HepG2 (cell line): Measurements from ENCODE around the gene SLC25A48. TPM values are rescaled to one million over a fixed set of nuclear protein-coding genes. Genes with fewer than 3 reads are reported as not detected.

Experiments used
- ATAC-seq: fragments of 200-7000 bp; cut with Tn5 transposase; 3 replicates; pipeline ENCODE4 v1.9.1; 2020; ENCODE audit warnings: mild to moderate bottlenecking, moderate library complexity
- BruUV-seq: library from RNA; stranded (reverse); fragments of 400-500 nt; replicated peaks from 2 replicates; lab custom pipeline; 2021; lab: Mats Ljungman, UMichigan
- CTCF ChIA-PET: fragments of 300-600 bp; formaldehyde crosslinking; extraction: SDS; loops from one replicate; lab custom pipeline; 2021; ENCODE audit warnings: low total read pairs, inconsistent platforms, low intra/inter-chr PET ratio; lab: Yijun Ruan, JAX
- POLR2A ChIA-PET: fragments of 350-600 bp; sonication (Branson Sonifier 250); formaldehyde crosslinking; loops from one replicate; lab custom pipeline; 2020; ENCODE audit warnings: antibody characterized with exemption, inconsistent platforms; lab: Yijun Ruan, JAX
- DNase-seq: peaks from one replicate; pipeline ENCODE4 v3.0.0-alpha.2; 2015; ENCODE audit warnings: low spot score
- FAIRE-seq: peaks from 3 replicates; lab custom pipeline; 2011; peaks lifted over from hg19 to GRCh38; lab: Jason Lieb, UNC
- H2AFZ ChIP-seq: one replicate; pipeline ENCODE4 v1.6.1; 2011; ENCODE audit warnings: low read length, inconsistent platforms
- H3K27ac ChIP-seq: fragments of 300-600 bp; 3 replicates; pipeline ENCODE4 v1.8.0; 2011; ENCODE audit warnings: mixed run types, mild to moderate bottlenecking, mixed read lengths, low read length, inconsistent platforms; ENCODE audit not compliant: insufficient read depth; ENCODE audit errors: extremely low read length
- H3K27me3 ChIP-seq, 2 experiments: fragments of 200-600 bp in 1 of 2; 2 replicates in 1 of 2; 3 replicates in 1 of 2; pipeline versions ENCODE4 v1.6.0 to v1.8.0; 2011; ENCODE audit warnings: low read length in 2 of 2, mild to moderate bottlenecking in 2 of 2, moderate library complexity in 2 of 2, inconsistent platforms in 1 of 2; ENCODE audit not compliant: insufficient read depth in 2 of 2, control insufficient read depth in 1 of 2
- H3K36me3 ChIP-seq, 2 experiments: fragments of 200-600 bp in 1 of 2; replicated peaks in 1 of 2; 2 replicates in 1 of 2; 3 replicates in 1 of 2; pipeline versions ENCODE4 v1.5.1 to v1.8.0; 2011; ENCODE audit warnings: low read length in 2 of 2, inconsistent platforms in 1 of 2; ENCODE audit not compliant: insufficient read depth in 2 of 2, control insufficient read depth in 1 of 2
- H3K4me1 ChIP-seq: 2 replicates; pipeline ENCODE4 v1.5.1; 2012; ENCODE audit warnings: low read length, inconsistent platforms; ENCODE audit not compliant: insufficient read depth
- H3K4me2 ChIP-seq: 2 replicates; pipeline ENCODE4 v1.6.0; 2011; ENCODE audit warnings: low read depth, low read length, inconsistent platforms
- H3K4me3 ChIP-seq, 3 experiments: fragments of 200-600 bp in 1 of 3; sonication (generic), shearing (Covaris generic) in 1 of 3; replicated peaks in 1 of 3; 2 replicates each; pipeline ENCODE4 v1.5.1; 2011 to 2016; ENCODE audit warnings: low read length in 3 of 3, inconsistent platforms in 2 of 3, low read depth in 2 of 3, mild to moderate bottlenecking in 2 of 3, control low read depth in 1 of 3, mixed read lengths in 1 of 3; ENCODE audit not compliant: insufficient read depth in 1 of 3
- H3K79me2 ChIP-seq: one replicate; pipeline ENCODE4 v1.6.1; 2011; ENCODE audit warnings: low read length, inconsistent platforms; ENCODE audit not compliant: insufficient read depth
- H3K9ac ChIP-seq: 2 replicates; pipeline ENCODE4 v1.6.0; 2011; ENCODE audit warnings: mild to moderate bottlenecking, low read depth, low read length, inconsistent platforms; ENCODE audit not compliant: insufficient read depth
- H3K9me3 ChIP-seq: 2 replicates; pipeline ENCODE4 v1.5.1; 2012; ENCODE audit warnings: mild to moderate bottlenecking, low read length
- H4K20me1 ChIP-seq: 2 replicates; pipeline ENCODE4 v1.6.0; 2011; ENCODE audit warnings: inconsistent platforms, mild to moderate bottlenecking, low read length, moderate library complexity; ENCODE audit not compliant: insufficient read depth
- BATF2 ChIP-seq: sonication (generic); formaldehyde crosslinking; IDR thresholded peaks from 2 replicates; pipeline ENCODE4 v1.8.0; 2022; ENCODE audit warnings: mild to moderate bottlenecking, missing genetic modification reagents, moderate library complexity
- CCDC6 ChIP-seq: sonication (generic); formaldehyde crosslinking; IDR thresholded peaks from 2 replicates; pipeline ENCODE4 v1.8.1; 2022; ENCODE audit warnings: mild to moderate bottlenecking, missing genetic modification reagents, moderate library complexity
- CSRNP1 ChIP-seq: sonication (generic); formaldehyde crosslinking; IDR thresholded peaks from 2 replicates; pipeline ENCODE4 v1.8.1; 2023; ENCODE audit warnings: mild to moderate bottlenecking, missing genetic modification reagents
- FOSL2 ChIP-seq: sonication (generic); formaldehyde crosslinking; IDR thresholded peaks from 2 replicates; pipeline ENCODE4 v1.4.0; 2020; ENCODE audit warnings: missing genetic modification reagents
- HES4 ChIP-seq: sonication (generic); formaldehyde crosslinking; IDR thresholded peaks from 2 replicates; pipeline ENCODE4 v1.9.0; 2021; ENCODE audit warnings: mild to moderate bottlenecking, missing genetic modification reagents, borderline replicate concordance
- NAIF1 ChIP-seq: sonication (generic); formaldehyde crosslinking; IDR thresholded peaks from 2 replicates; pipeline ENCODE4 v1.5.0; 2020; ENCODE audit warnings: mild to moderate bottlenecking, missing genetic modification reagents, borderline replicate concordance
- NKX3-1 ChIP-seq: sonication (generic); formaldehyde crosslinking; IDR thresholded peaks from 2 replicates; pipeline ENCODE4 v1.5.0; 2020; ENCODE audit warnings: missing genetic modification reagents
- PITX1 ChIP-seq: sonication (generic); formaldehyde crosslinking; IDR thresholded peaks from 2 replicates; pipeline ENCODE4 v1.5.1; 2020; ENCODE audit warnings: mild to moderate bottlenecking, missing genetic modification reagents
- PPARG ChIP-seq: conservative IDR thresholded peaks from 2 replicates; pipeline ENCODE4 v1.6.1; 2016; ENCODE audit warnings: missing biosample characterization, missing genetic modification reagents
- ZMAT3 ChIP-seq: sonication (generic); formaldehyde crosslinking; conservative IDR thresholded peaks from 2 replicates; pipeline ENCODE4 v1.7.0; 2021; ENCODE audit warnings: missing genetic modification reagents
- ZNF30 ChIP-seq: sonication (generic); formaldehyde crosslinking; IDR thresholded peaks from 2 replicates; pipeline ENCODE4 v1.5.0; 2020; ENCODE audit warnings: mild to moderate bottlenecking, missing genetic modification reagents
- ZNF513 ChIP-seq: sonication (generic); formaldehyde crosslinking; conservative IDR thresholded peaks from 2 replicates; pipeline ENCODE4 v1.5.0; 2020; ENCODE audit warnings: missing genetic modification reagents
- ZNF576 ChIP-seq: sonication (generic); formaldehyde crosslinking; IDR thresholded peaks from 2 replicates; pipeline ENCODE4 v1.4.0; 2020; ENCODE audit warnings: mild to moderate bottlenecking, missing genetic modification reagents
- ZNF746 ChIP-seq: sonication (generic); formaldehyde crosslinking; IDR thresholded peaks from 2 replicates; pipeline ENCODE4 v1.8.0; 2022; ENCODE audit warnings: mild to moderate bottlenecking, missing genetic modification reagents
- ZNF883 ChIP-seq: sonication (generic); formaldehyde crosslinking; IDR thresholded peaks from 2 replicates; pipeline ENCODE4 v1.5.1; 2020; ENCODE audit warnings: mild to moderate bottlenecking, missing genetic modification reagents; ENCODE audit errors: not compliant biosample characterization
- ZSCAN30 ChIP-seq: sonication (generic); formaldehyde crosslinking; IDR thresholded peaks from 2 replicates; pipeline ENCODE4 v1.5.0; 2020; ENCODE audit warnings: mild to moderate bottlenecking, missing genetic modification reagents
- WGBS: methylation state at CpG from one replicate; pipeline ENCODE4 v1.1.6; 2017; ENCODE audit warnings: low lambda C conversion rate; 5-methylcytosine and 5-hydroxymethylcytosine counted together
- in situ Hi-C: cut with HindIII; loops from 2 replicates; pipeline ENCODE4 v1.10.0; 2017; ENCODE audit warnings: low pct_unique_long_range_greater_than_20kb; ENCODE audit not compliant: extremely low pct_ligation_motif_present
- intact Hi-C: fragments of 100-400 bp; cut with micrococcal nuclease; formaldehyde crosslinking; loops from one replicate; pipeline ENCODE4 v1.10.0; 2022; ENCODE audit not compliant: unreplicated experiment
- polyA plus RNA-seq, 8 experiments: library from polyadenylated mRNA; depleted of rRNA in 3 of 8; stranded (reverse) in 7 of 8; unstranded in 1 of 8; fragments of >200 nt; fragmentation: Illumina TruSeq in 4 of 8; extraction: Trizol in 4 of 8; gene quantifications; 2 replicates each; pipeline versions ENCODE4 v1.2.1 to v1.2.3, GENCODE V29; 2011 to 2016; ENCODE audit warnings: low read depth in 4 of 8, missing spikeins in 1 of 8, mixed read lengths in 1 of 8; ENCODE audit not compliant: insufficient read depth in 1 of 8
- total RNA-seq, 5 experiments: library from RNA; depleted of rRNA; stranded (reverse); fragments of >200 nt; fragmentation: Illumina TruSeq; extraction: Trizol; gene quantifications; 2 replicates each; pipeline ENCODE4 v1.2.3, GENCODE V29; 2016; ENCODE audit warnings: low read depth in 1 of 5
- TF ChIP-seq, protein P1 (sequence below): sonication (generic); formaldehyde crosslinking; IDR thresholded peaks from 2 replicates; pipeline ENCODE4 v1.5.1; 2020; ENCODE audit warnings: missing genetic modification reagents, mild to moderate bottlenecking, borderline replicate concordance
- TF ChIP-seq, protein P2 (sequence below): IDR thresholded peaks from 2 replicates; pipeline ENCODE4 v1.6.1; 2016; ENCODE audit warnings: missing compliant biosample characterization, missing genetic modification reagents, borderline replicate concordance

The SLC25A48 gene
- total and polyA plus RNA-seq, 2 of the 13 experiments (the other 11 are each of a cell fraction or from before 2014, with no cell fraction given) = 0.17 to 4.5 TPM

- in situ Hi-C loops = loop anchor here (25.0 kb wide), 1 partner anchor 562 kb away; no protein-coding TSS in a partner anchor
- Histone ChIP-seq H3K27ac (no peak overlapping the region), H3K4me1 (no peaks in the 10 kb centered on the region), H3K9ac (no peak overlapping the region), H4K20me1 (no peaks in the 10 kb centered on the region), H3K36me3 (no peaks in the 10 kb centered on the region), H3K27me3 (peaks cover 0 to 21% of the 10 kb centered on the region in 2 experiments; a peak in 2 of 5 replicates), H3K79me2 (no peaks in the 10 kb centered on the region), H3K9me3 (no peaks in the 10 kb centered on the region), H3K4me3 (no peak overlapping the region), H2AFZ (no peak overlapping the region), H3K4me2 (no peak overlapping the region)
- ChIA-PET POLR2A (no interaction called here), CTCF (no interaction called here)
- DNase-seq = no peak
- no peak for FAIRE-seq
- no peak for ATAC-seq
- TF ChIP-seq CSRNP1 (CRISPR knock-in tag) (no peak), FOSL2 (CRISPR knock-in tag) (no peak), CCDC6 (CRISPR knock-in tag) (no peak), ZNF576 (CRISPR knock-in tag) (no peak), NAIF1 (CRISPR knock-in tag) (no peak), NKX3-1 (no peak), ZMAT3 (CRISPR knock-in tag) (no peak), ZNF30 (CRISPR knock-in tag) (no peak), ZNF883 (CRISPR knock-in tag) (no peak), PPARG (no peak), BATF2 (CRISPR knock-in tag) (no peak), HES4 (CRISPR knock-in tag) (no peak), PITX1 (CRISPR knock-in tag) (no peak), ZNF746 (CRISPR knock-in tag) (no peak), ZNF513 (CRISPR knock-in tag) (no peak), ZSCAN30 (no peak)
- TF ChIP-seq, protein P1, sequence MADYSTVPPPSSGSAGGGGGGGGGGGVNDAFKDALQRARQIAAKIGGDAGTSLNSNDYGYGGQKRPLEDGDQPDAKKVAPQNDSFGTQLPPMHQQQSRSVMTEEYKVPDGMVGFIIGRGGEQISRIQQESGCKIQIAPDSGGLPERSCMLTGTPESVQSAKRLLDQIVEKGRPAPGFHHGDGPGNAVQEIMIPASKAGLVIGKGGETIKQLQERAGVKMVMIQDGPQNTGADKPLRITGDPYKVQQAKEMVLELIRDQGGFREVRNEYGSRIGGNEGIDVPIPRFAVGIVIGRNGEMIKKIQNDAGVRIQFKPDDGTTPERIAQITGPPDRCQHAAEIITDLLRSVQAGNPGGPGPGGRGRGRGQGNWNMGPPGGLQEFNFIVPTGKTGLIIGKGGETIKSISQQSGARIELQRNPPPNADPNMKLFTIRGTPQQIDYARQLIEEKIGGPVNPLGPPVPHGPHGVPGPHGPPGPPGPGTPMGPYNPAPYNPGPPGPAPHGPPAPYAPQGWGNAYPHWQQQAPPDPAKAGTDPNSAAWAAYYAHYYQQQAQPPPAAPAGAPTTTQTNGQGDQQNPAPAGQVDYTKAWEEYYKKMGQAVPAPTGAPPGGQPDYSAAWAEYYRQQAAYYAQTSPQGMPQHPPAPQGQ (CRISPR knock-in tag) = no peak
- TF ChIP-seq, protein P2, sequence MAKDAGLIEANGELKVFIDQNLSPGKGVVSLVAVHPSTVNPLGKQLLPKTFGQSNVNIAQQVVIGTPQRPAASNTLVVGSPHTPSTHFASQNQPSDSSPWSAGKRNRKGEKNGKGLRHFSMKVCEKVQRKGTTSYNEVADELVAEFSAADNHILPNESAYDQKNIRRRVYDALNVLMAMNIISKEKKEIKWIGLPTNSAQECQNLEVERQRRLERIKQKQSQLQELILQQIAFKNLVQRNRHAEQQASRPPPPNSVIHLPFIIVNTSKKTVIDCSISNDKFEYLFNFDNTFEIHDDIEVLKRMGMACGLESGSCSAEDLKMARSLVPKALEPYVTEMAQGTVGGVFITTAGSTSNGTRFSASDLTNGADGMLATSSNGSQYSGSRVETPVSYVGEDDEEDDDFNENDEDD = no peak
- WGBS = 35% methylated on average over 2 of the region's 9 CpGs
- intact Hi-C loops = no loop called here
- BruUV-seq = no TSS peak
These were observed 15.8 kb downstream of the SLC25A48 start for GRCh38 chr5:135850231-135850630.
